HAP-1 (cell line): ENCODE measurements around the gene PRR15L.
"Not testable (repeated sequence)": the region's sequence is repeated elsewhere in the genome, so short reads cannot be mapped to it uniquely, and the experiment has no call there.

Experiments
- DNase-seq, 2 experiments: peaks; one replicate each; pipeline ENCODE4 v3.0.0-alpha.2; 2016 to 2020; ENCODE audit warnings: low spot score in 2 of 2
- H3K27me3 ChIP-seq: fragments of 250-450 bp; sonication (Bioruptor Pico); 2 replicates; pipeline ENCODE4 v1.5.1; 2020; ENCODE audit warnings: low read depth, mild to moderate bottlenecking, moderate library complexity
- H3K36me3 ChIP-seq: fragments of 250-450 bp; sonication (Bioruptor Pico); replicated peaks from 2 replicates; pipeline ENCODE4 v1.5.1; 2020; ENCODE audit warnings: mild to moderate bottlenecking
- H3K4me1 ChIP-seq: fragments of 250-450 bp; sonication (Bioruptor Pico); 2 replicates; pipeline ENCODE4 v1.5.1; 2020; ENCODE audit warnings: mild to moderate bottlenecking
- H3K4me3 ChIP-seq: fragments of 250-450 bp; sonication (Bioruptor Pico); 2 replicates; pipeline ENCODE4 v1.5.1; 2020; ENCODE audit warnings: mild to moderate bottlenecking, moderate library complexity
- H3K9me3 ChIP-seq: fragments of 250-450 bp; sonication (Bioruptor Pico); 2 replicates; pipeline ENCODE4 v1.5.1; 2020; ENCODE audit warnings: mild to moderate bottlenecking, moderate library complexity
- in situ Hi-C: fragments of 300-500 bp; cut with MboI; formaldehyde crosslinking; loops from 3 replicates; pipeline ENCODE4 v1.14.3; 2020; ENCODE audit warnings: low sequenced_read_pairs, inconsistent platforms, mixed read lengths

PRR15L gene

GRCh38 chr17:47995241-47995935 lies 37.7 kb upstream of the PRR15L start:
- no peaks in the 10 kb centered on the region for H3K9me3 ChIP-seq
- no peaks in the 10 kb centered on the region for H3K36me3 ChIP-seq
- peak in 1 of 2 experiments; percentile 35 for DNase-seq
- in situ Hi-C loops: no loop called here
- no peaks in the 10 kb centered on the region for H3K27me3 ChIP-seq
- H3K4me1 ChIP-seq: peaks cover 8% of the 10 kb centered on the region
- no peak overlapping the region for H3K4me3 ChIP-seq

- Histone ChIP-seq H3K27me3 (no peaks in the 10 kb centered on the region), H3K4me3 (no peak overlapping the region), H3K4me1 (peaks cover 8% of the 10 kb centered on the region), H3K36me3 (no peaks in the 10 kb centered on the region), H3K9me3 (no peaks in the 10 kb centered on the region)
- in situ Hi-C loops: no loop called here
- DNase-seq: no peak
These were observed 37.0 kb upstream of the PRR15L start for GRCh38 chr17:47994724-47995123.

GRCh38 chr17:47993964-47994363 lies 36.3 kb upstream of the PRR15L start:
- peaks cover 8% of the 10 kb centered on the region for H3K4me1 ChIP-seq
- H3K9me3 ChIP-seq: no peaks in the 10 kb centered on the region
- no peaks in the 10 kb centered on the region for H3K27me3 ChIP-seq
- H3K4me3 ChIP-seq: no peak overlapping the region
- in situ Hi-C loops: no loop called here
- DNase-seq: no peak
- H3K36me3 ChIP-seq: no peaks in the 10 kb centered on the region

GRCh38 chr17:47993031-47993564 lies 35.4 kb upstream of the PRR15L start:
- Histone ChIP-seq H3K27me3 (no peaks in the 10 kb centered on the region), H3K4me1 (peaks cover 8% of the 10 kb centered on the region), H3K9me3 (no peaks in the 10 kb centered on the region), H3K36me3 (no peaks in the 10 kb centered on the region), H3K4me3 (no peak overlapping the region)
- in situ Hi-C loops: no loop called here
- DNase-seq: no peak

GRCh38 chr17:47992216-47992615 lies 34.5 kb upstream of the PRR15L start:
- Histone ChIP-seq H3K4me1 (peaks cover 15% of the 10 kb centered on the region), H3K9me3 (no peaks in the 10 kb centered on the region), H3K4me3 (no peak overlapping the region), H3K27me3 (no peaks in the 10 kb centered on the region), H3K36me3 (no peaks in the 10 kb centered on the region)
- DNase-seq: no peak
- in situ Hi-C loops: no loop called here

GRCh38 chr17:47990962-47991731 lies 33.5 kb upstream of the PRR15L start:
- peaks cover 16% of the 10 kb centered on the region for H3K4me1 ChIP-seq
- no peak for DNase-seq
- H3K36me3 ChIP-seq: no peaks in the 10 kb centered on the region
- no peaks in the 10 kb centered on the region for H3K27me3 ChIP-seq
- no peak overlapping the region for H3K4me3 ChIP-seq
- in situ Hi-C loops: no loop called here
- H3K9me3 ChIP-seq: no peaks in the 10 kb centered on the region

GRCh38 chr17:47989700-47990099 lies 32.0 kb upstream of the PRR15L start:
- no peak for DNase-seq
- in situ Hi-C loops: no loop called here
- peaks cover 13% of the 10 kb centered on the region for H3K4me1 ChIP-seq
- no peak overlapping the region for H3K4me3 ChIP-seq
- no peaks in the 10 kb centered on the region for H3K36me3 ChIP-seq
- H3K27me3 ChIP-seq: no peaks in the 10 kb centered on the region
- no peaks in the 10 kb centered on the region for H3K9me3 ChIP-seq

GRCh38 chr17:47989159-47989558 lies 31.5 kb upstream of the PRR15L start:
- Histone ChIP-seq H3K4me3 (no peak overlapping the region), H3K36me3 (no peaks in the 10 kb centered on the region; the same call in 1 of the 2 replicates), H3K4me1 (peaks cover 13% of the 10 kb centered on the region), H3K9me3 (no peaks in the 10 kb centered on the region), H3K27me3 (no peaks in the 10 kb centered on the region)
- no peak for DNase-seq
- in situ Hi-C loops: no loop called here

GRCh38 chr17:47988445-47988844 lies 30.8 kb upstream of the PRR15L start:
- H3K27me3 ChIP-seq, DNase-seq, H3K36me3 ChIP-seq, H3K4me3 ChIP-seq, H3K9me3 ChIP-seq, in situ Hi-C loops: not testable (repeated sequence)
- peaks cover 13% of the 10 kb centered on the region for H3K4me1 ChIP-seq

GRCh38 chr17:47987240-47987835 lies 29.7 kb upstream of the PRR15L start:
- H3K9me3 ChIP-seq: no peaks in the 10 kb centered on the region
- no peaks in the 10 kb centered on the region for H3K27me3 ChIP-seq
- peak; percentile 33 to 72 for DNase-seq
- in situ Hi-C loops: no loop called here
- peaks cover 13% of the 10 kb centered on the region for H3K4me1 ChIP-seq
- peaks cover 10% of the 10 kb centered on the region for H3K36me3 ChIP-seq
- no peak overlapping the region for H3K4me3 ChIP-seq

GRCh38 chr17:47986520-47986919 lies 28.8 kb upstream of the PRR15L start:
- in situ Hi-C loops: no loop called here
- H3K36me3 ChIP-seq: peaks cover 18% of the 10 kb centered on the region
- H3K4me1 ChIP-seq: peaks cover 11% of the 10 kb centered on the region
- H3K9me3 ChIP-seq: no peaks in the 10 kb centered on the region
- no peak overlapping the region for H3K4me3 ChIP-seq
- no peaks in the 10 kb centered on the region for H3K27me3 ChIP-seq
- no peak for DNase-seq

- Histone ChIP-seq H3K9me3 (no peaks in the 10 kb centered on the region), H3K4me1 (peaks cover 9% of the 10 kb centered on the region), H3K4me3 (no peak overlapping the region), H3K27me3 (no peaks in the 10 kb centered on the region), H3K36me3 (peaks cover 45% of the 10 kb centered on the region)
- no peak for DNase-seq
- in situ Hi-C loops: loop anchor here (5.0 kb wide), 1 partner anchor 34 kb away; no protein-coding TSS in a partner anchor
These were observed 26.0 kb upstream of the PRR15L start for GRCh38 chr17:47983492-47984223.

GRCh38 chr17:47982645-47983390 lies 25.1 kb upstream of the PRR15L start:
- in situ Hi-C loops: loop anchor here (5.0 kb wide), 1 partner anchor 34 kb away; no protein-coding TSS in a partner anchor
- no peak for DNase-seq
- no peaks in the 10 kb centered on the region for H3K27me3 ChIP-seq
- no peak overlapping the region for H3K4me3 ChIP-seq
- H3K9me3 ChIP-seq: no peaks in the 10 kb centered on the region
- peaks cover 7% of the 10 kb centered on the region for H3K4me1 ChIP-seq
- H3K36me3 ChIP-seq: peaks cover 53% of the 10 kb centered on the region
